HG03342 (cell line): ENCODE results near the gene PDE5A.
A peak's percentile ranks its signal among the peaks of the same experiment; 100 is the strongest.
"Not testable (repeated sequence)": the region's sequence is repeated elsewhere in the genome, so short reads cannot be mapped to it uniquely, and the experiment has no call there.

Source experiments
- ATAC-seq: cut with Tn5 transposase; IDR thresholded peaks from one replicate; pipeline ENCODE4 v1.9.1; 2021; ENCODE audit warnings: mild to moderate bottlenecking, moderate library complexity; ENCODE audit not compliant: unreplicated experiment

The PDE5A gene

DNA sequence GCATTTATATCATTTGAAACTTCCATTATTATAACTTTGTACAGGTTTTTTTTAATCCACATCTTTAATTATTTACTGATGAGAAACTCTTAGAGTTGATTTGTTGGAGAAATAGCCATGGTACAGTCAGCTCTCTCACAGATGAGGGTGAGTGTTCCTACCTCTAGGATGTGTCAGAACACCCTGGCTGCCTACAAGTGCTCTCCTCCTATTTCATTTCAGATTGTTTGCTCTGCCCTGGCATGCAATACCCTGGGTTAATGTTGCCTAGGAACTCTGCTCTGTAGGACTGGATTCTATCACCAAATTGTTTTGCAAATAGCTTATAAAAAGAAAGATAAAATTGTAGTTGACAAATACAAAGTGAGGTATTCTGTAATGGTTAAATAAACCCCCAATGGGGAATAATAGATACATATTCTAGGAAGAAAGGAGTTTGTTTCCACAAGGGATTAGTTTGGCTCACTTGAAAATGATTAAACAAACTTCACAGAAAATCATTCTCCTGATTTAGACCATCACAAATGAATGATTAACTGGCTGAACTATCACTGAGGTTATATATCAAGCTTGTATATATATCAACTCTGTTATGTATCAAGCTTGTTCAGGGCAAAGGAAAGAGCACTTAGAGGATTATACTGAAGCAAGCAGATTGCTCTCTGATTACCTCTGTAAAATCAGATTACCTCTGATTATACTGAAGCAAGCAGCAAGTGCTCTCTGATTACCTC lies 150.0 kb downstream of the PDE5A start:
- no peak for ATAC-seq

DNA sequence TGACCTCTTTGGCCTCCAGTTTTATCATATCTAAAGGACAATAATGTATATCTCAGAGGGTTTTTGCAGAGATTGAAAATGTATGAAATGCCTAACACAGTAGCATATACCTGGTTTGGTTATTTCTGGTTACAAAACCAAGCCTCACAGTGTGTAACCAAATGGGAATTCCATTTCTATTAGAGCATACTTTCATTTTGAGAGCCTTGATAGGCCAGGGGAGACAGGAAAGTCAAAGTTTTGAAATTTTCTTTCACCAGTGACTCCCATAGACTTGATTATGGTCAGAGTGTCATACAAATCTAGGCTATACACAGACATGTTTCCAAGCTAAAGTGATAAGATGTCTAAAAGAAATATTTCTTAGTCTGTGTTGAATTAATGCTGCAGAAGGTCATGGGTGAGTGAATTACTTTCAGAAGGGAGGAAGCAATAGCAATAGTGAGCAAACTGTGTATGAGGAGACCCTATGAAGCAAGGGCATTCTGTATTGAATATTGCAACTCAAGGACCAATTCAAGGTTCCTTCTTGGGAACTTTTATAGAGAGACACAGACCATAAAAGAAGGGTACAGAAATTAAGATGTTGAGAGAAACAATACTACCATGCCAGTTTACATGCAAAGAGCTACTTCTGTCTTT lies 151.1 kb downstream of the PDE5A start:
- no peak for ATAC-seq

DNA sequence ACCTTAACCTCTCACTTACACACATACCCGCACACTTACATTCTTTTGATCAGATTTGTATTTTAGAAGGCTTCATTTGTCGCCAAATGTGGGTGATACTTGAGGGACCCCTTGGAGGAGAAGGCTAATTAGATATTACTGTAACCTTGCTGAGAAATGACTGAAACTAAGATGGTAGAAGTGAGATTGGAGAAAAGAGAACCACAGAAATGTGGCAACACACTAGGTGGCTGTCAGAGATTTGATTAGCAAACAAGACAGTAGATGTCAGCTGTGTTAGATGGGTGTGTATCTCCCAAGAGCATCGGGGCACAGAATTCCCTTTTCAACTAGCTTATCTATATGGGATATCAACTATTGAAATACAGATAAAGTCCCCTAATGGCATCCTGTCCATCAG lies 157.3 kb downstream of the PDE5A start:
- ATAC-seq = peak; percentile 43

DNA sequence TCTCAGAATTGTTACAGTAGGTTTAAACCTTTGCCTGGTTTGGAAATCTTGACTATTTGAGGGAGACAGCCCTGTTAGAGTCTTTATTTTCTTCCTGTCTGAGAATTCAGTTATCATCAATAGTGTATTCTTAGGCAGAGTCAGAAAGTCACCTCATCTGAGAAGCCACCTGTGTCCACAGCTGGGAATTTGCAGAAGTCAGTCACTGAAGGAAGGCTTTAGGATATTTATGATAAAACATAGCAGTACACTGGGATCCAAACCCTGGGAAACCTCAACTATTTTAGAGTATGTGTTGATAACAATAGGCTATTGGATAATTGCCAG lies 157.9 kb downstream of the PDE5A start:
- peak; percentile 38 for ATAC-seq

DNA sequence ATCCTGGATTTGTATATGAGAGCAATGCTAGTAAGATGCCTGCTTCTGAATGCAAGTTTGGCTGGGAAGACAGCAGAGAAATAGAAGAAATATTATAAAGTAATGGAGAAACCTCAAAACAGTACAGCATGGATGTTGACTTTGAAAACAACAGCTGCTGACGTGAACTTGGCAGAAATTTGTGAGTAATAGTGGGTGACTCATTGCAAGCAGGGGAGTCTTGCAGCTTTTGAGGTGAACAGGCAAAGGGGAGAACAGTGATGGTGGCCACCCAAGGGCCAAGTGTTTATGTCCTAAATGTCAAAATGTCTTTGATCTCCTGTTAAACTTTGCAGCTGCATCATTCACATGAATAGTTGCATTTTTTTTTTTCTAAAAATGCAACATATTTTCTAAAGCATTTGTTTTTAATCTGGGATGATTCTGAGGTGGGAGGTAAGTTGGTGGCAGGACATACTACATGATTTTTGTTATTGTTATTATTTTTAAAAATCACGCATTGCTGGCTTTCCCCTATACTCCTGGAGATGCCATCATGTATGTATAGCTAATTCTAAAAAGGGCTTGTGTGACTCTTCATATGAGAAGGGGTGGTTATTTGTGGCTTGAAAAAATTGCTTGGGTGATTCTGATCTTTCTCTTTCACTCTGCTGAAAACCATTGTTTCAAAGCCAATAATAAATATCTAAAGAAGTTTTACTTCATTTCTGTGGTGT lies 158.4 kb downstream of the PDE5A start:
- ATAC-seq = peak; percentile 60

DNA sequence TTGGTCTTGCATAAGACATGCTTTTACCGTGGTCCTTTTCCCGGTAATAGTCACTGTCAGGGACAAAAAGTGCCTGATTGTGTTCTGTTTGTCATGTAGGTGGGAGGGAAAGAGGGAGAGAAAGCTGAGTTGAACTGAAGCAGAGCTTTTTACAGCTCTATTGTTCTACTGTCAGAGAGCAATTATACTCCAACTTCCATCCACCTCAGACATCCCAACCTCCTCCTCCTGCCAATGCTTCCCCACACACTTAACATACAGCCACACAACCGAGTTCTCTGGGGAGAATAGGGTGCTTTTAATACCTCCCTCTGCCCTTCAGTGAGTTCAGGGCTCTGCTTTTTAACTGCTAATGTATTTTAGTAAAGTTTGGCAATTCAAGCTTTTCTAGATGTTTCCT lies 159.6 kb downstream of the PDE5A start:
- not testable (repeated sequence) for ATAC-seq

DNA sequence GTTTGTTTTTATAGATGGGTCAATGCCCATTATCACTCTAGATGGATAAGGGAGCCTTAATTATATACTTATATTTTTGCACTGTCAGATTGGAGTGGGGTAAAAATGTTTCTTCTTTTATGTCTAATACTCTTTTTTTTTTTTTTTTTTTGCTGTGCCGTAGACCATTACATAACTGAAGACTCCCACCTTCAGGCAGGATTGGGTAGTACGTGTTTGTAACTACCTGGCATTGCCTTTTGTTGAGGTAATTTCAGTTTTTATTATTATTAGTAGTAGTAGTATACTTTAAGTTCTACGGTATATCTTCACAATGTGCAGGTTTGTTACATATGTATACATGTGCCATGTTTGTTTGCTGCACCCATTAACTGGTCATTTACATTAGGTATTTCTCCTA lies 165.9 kb downstream of the PDE5A start:
- ATAC-seq = peak; percentile 55

DNA sequence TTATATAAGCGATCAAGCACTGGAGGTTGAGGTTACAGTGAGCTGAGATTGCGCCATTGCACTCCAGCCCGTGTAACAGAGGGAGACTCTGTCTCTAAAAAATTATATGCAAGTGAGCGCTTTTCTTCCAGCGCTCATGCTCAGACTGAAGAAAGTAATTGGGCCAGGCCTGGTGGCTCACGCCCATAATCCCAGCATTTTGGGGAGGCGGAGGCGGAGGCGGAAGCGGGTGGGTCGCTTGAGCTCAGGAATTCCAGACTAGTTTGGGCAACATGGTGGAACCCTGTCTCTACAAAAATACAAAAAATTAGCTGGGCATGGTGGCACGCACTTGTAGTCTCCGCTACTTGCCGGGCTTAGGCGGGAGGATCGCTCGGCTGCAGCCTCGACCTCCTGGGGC lies 172.9 kb downstream of the PDE5A start:
- not testable (repeated sequence) for ATAC-seq

DNA sequence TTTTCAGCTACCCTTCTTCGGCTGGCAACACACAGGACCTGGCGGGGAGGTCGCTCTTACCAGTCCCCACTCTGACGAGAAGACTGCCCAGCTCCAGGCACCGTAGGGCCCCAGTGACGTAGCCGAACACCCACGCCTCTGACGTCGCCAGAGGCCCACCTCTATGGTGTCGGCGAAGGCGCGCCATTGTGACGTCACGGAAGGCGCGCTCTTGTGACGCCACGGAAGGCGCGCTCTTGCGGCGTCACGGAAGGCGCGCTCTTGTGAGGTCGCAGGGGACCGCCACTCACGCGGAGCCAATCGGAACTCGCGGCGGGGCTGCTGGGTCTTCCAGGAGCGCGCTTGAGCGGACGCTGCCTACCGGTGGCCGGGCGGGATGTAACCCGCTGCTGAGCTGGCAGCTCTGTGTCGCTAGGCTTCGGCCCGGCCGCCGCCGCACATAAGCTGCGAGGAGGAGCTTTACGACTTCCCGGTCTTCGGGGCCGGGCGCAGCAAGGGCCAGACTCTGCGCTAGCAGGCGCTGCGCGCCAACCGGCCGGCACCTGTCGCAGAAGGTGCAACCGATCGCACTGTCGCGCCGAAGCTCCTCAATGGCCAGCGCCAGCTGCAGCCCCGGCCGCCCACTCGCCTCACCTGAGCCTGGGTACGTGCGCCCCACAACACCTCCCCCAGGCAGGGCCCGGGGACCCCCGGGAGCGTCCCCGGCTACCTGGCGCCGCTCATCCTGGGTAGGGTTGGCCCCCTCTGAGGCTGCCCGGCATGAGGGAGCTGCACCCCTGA lies 173.9 kb downstream of the PDE5A start:
- peak; percentile 100 for ATAC-seq

DNA sequence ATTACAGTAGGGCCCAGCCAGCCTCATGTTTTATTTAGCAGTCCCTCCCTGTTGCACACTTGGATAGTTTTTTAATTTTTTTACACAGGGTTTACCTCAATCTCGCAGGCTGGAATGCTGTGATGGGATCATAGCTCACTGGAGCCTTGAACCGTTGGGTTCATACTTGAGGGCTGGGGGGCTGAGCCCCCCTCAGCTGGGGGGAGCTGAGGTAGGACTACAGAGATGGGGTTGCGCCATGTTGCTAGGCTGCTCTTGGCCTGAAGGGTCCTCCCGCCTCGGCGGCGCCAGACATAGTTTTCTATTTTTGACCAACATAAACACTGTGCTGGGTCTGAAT lies 174.5 kb downstream of the PDE5A start:
- peak; percentile 21 for ATAC-seq

DNA sequence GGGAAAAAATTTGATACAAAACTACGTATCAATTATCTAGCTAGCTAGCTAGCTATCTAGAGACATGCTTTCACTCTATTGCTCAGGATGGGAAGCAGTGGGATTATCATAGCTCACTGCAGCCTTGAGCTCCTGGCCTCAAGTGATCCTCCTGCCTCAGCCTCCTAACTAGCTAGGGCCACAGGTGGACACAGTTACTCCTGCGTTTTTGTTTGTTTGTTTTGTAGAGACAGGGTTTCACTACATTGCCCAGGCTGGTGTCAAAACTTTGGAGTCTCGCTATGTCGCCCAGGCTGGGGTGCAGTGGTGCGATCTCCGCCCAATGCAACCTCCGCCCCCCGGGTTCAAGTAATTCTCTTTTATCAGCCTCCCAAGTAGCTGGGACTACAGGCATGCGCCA lies 175.3 kb downstream of the PDE5A start:
- not testable (repeated sequence) for ATAC-seq

DNA sequence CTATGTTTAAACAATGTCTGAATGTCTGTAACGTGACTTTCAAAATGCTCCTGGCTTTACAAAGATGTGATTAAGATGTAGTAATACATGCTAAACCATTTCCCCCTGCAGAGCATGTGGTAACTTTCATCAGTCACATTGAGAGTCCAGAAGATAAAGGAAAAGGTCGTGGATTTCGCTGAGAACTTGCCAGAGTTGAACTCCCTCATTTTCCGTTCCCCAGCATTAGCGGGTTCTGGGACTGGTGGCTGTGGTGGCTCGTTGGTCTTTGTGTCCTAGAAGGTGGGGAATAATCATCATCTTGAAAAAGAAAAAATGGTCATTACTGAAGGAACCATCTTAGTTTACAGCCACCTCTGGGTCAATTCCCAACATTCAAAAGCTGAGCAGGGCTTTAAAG lies 178.8 kb downstream of the PDE5A start:
- ATAC-seq = not testable (repeated sequence)
